Upper lobe of right lung (tissue), 1 donor: ENCODE results near the gene CNTNAP2. TPM values are rescaled to one million over a fixed set of nuclear protein-coding genes. Genes with fewer than 3 reads are reported as not detected.

Experiments
- ATAC-seq: fragments of 200-7000 bp; cut with Tn5 transposase; one replicate; pipeline ENCODE4 v1.9.1; 2020; ENCODE audit warnings: mild to moderate bottlenecking, moderate library complexity
- DNase-seq: peaks from one replicate; pipeline ENCODE4 v3.0.0-alpha.2; 2020
- H3K27ac ChIP-seq: fragments of 200-600 bp; one replicate; pipeline ENCODE4 v1.8.0; 2022
- H3K27me3 ChIP-seq: fragments of 200-600 bp; one replicate; pipeline ENCODE4 v1.8.0; 2022; ENCODE audit warnings: mild to moderate bottlenecking
- H3K36me3 ChIP-seq: fragments of 200-600 bp; one replicate; pipeline ENCODE4 v1.8.0; 2022
- H3K4me1 ChIP-seq: fragments of 200-600 bp; one replicate; pipeline ENCODE4 v1.8.0; 2022
- H3K4me3 ChIP-seq: fragments of 200-600 bp; one replicate; pipeline ENCODE4 v1.8.0; 2022; ENCODE audit warnings: mild to moderate bottlenecking
- H3K9me3 ChIP-seq: fragments of 200-600 bp; one replicate; pipeline ENCODE4 v1.8.0; 2022
- intact Hi-C: fragments of 100-400 bp; cut with DNase I; formaldehyde crosslinking; loops from one replicate; pipeline ENCODE4 v1.11.0; 2022
- total RNA-seq: library from RNA; stranded (reverse); fragmentation: NEBNext Ultra II Directional; extraction: Animal tissue kit (Norgen Biotek cat#: 25700); gene quantifications from one replicate; pipeline ENCODE4 v1.2.1, GENCODE V29; 2021
- TF ChIP-seq, protein P1 (sequence below): fragments of 200-600 bp; IDR thresholded peaks from one replicate; pipeline ENCODE4 v1.8.0; 2022; ENCODE audit warnings: antibody characterized with exemption
- donor health status: DM: no; HTN: yes; CAD: no; lungs with severe emphysema.

CNTNAP2 gene
- total RNA-seq, 1 donor from 2014 or later, result 0.41 TPM

DNA sequence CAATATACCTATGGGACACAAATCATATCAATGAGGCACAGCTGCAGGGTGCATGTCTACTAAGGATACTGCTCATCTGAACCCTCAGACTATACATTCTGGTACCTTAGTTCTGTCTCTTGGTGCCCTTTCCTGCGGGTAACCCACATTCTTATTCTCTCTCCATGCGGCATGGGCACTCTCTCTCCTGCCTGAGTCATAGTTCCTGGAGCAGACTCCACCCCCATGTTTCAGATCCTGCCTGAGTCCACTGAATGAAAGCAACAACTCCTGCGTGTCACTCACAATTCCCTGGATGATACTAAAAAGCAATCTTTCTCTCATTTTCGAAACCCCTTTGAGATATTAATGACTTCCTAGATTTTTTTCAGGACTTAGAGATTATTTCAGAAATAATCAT, 1820.8 kb downstream of the CNTNAP2 start:
- TF ChIP-seq, protein P1, sequence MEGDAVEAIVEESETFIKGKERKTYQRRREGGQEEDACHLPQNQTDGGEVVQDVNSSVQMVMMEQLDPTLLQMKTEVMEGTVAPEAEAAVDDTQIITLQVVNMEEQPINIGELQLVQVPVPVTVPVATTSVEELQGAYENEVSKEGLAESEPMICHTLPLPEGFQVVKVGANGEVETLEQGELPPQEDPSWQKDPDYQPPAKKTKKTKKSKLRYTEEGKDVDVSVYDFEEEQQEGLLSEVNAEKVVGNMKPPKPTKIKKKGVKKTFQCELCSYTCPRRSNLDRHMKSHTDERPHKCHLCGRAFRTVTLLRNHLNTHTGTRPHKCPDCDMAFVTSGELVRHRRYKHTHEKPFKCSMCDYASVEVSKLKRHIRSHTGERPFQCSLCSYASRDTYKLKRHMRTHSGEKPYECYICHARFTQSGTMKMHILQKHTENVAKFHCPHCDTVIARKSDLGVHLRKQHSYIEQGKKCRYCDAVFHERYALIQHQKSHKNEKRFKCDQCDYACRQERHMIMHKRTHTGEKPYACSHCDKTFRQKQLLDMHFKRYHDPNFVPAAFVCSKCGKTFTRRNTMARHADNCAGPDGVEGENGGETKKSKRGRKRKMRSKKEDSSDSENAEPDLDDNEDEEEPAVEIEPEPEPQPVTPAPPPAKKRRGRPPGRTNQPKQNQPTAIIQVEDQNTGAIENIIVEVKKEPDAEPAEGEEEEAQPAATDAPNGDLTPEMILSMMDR, result no peak
- no peaks in the 10 kb centered on the region for H3K27me3 ChIP-seq
- ATAC-seq (no peak), DNase-seq (no peak)
- no peaks in the 10 kb centered on the region for H3K36me3 ChIP-seq
- intact Hi-C loops, result no loop called here
- H3K4me1 ChIP-seq, result no peaks in the 10 kb centered on the region
- H3K27ac ChIP-seq, result no peak overlapping the region
- no peaks in the 10 kb centered on the region for H3K9me3 ChIP-seq
- no peak overlapping the region for H3K4me3 ChIP-seq

DNA sequence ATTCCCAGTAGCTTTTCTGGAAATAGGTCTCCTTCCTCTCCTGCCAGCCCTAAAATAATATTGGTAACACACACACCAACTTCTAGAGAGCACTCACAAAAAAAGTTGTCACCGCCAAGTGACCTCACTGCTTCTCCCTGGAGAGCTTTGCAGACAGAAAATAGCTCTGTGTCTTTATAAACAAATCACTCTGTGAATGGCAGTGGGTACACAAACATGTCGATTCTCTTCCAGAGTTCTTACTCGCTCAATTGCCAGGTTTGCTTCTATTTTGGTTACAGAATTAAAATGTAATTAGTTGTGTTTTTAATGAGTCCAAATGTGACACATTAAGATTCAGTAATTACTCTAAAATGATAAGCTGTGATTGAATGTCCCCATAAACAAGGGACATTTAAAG, 1824.8 kb downstream of the CNTNAP2 start:
- Histone ChIP-seq H3K9me3 (no peaks in the 10 kb centered on the region), H3K27me3 (no peaks in the 10 kb centered on the region), H3K36me3 (no peaks in the 10 kb centered on the region), H3K4me1 (no peaks in the 10 kb centered on the region), H3K4me3 (no peak overlapping the region), H3K27ac (no peak overlapping the region)
- TF ChIP-seq, protein P1, result no peak
- ATAC-seq (no peak), DNase-seq (no peak)
- intact Hi-C loops, result no loop called here

DNA sequence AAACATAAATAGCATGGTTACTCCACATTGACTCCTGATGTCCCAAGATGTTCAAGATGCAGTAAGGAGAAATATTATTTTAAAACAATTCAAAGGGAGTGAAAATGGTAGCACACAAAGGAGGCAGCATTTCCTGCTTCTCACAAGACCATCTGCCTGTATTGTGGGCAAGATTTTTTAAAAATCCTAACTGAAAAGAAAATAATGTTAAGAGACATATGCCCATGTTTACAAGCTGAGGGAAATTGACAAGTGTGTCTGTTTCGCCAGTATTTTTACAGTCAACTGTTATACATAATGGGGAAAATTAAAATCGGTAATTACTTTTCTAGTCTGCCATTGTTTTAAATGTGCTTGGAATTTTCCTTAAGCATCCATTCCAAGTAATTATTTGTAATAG, 1827.7 kb downstream of the CNTNAP2 start:
- TF ChIP-seq, protein P1, result no peak
- H3K27ac ChIP-seq, result no peak overlapping the region
- no peak for ATAC-seq
- H3K4me1 ChIP-seq, result no peaks in the 10 kb centered on the region
- no peak overlapping the region for H3K4me3 ChIP-seq
- no peaks in the 10 kb centered on the region for H3K9me3 ChIP-seq
- DNase-seq, result no peak
- no peaks in the 10 kb centered on the region for H3K27me3 ChIP-seq
- intact Hi-C loops, result no loop called here
- H3K36me3 ChIP-seq, result no peaks in the 10 kb centered on the region

DNA sequence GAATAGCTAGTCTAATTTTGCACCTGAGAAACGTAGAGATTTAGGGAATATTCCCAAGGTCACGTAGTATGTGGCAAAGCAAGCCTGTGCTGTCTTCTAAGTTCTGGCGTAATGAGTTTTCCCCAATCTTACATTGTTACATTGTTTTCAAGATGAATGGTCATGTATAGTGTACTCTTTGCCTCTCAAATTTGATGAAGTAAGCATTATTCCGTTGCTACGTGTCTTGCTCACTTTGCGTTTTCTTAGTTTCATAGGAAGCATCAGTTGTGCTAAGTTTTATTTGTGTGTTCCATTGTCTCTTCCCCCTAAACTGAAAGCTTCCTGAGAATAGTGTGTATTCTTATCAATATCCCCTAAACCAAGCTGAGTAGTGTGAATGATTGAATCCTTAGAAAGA, 1836.3 kb downstream of the CNTNAP2 start:
- intact Hi-C loops, result no loop called here
- TF ChIP-seq, protein P1, result no peak

DNA sequence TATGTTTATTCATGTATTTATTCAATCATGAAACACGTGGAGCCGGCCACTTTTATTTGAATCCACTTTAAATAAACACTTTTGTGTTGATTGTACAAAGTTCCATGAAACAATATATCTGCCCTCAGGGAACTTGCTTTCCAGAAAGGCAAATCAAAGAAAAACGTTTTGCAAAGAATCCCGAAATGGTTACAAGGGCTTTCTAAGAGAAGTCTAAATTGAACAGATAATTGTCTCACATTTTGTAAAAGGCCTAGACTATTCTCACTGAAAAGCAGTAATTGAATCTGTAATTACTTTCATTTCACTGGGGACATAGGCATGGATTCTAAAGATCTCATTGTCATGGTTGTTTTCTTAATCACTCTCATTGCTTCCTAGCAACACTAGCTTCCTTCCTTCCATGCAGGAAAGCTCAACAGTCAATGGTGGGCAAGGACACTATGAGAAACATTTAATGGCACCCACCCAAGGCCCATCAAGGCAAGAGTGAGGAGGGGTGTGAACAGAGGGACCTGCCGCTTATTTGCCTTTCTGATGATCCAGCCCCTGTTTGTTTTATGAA, 1851.5 kb downstream of the CNTNAP2 start:
- ATAC-seq (no peak), DNase-seq (no peak)
- H3K9me3 ChIP-seq, result no peaks in the 10 kb centered on the region
- no peaks in the 10 kb centered on the region for H3K36me3 ChIP-seq
- H3K4me1 ChIP-seq, result no peaks in the 10 kb centered on the region
- no peaks in the 10 kb centered on the region for H3K27me3 ChIP-seq
- intact Hi-C loops, result no loop called here
- TF ChIP-seq, protein P1, result no peak
- H3K27ac ChIP-seq, result no peak overlapping the region
- no peak overlapping the region for H3K4me3 ChIP-seq

More for the DNA sequence above, 1836.3 kb downstream of the CNTNAP2 start:
- H3K27ac ChIP-seq, result no peak overlapping the region
- no peaks in the 10 kb centered on the region for H3K4me1 ChIP-seq
- no peaks in the 10 kb centered on the region for H3K9me3 ChIP-seq
- ATAC-seq (no peak), DNase-seq (no peak)
- H3K4me3 ChIP-seq, result no peak overlapping the region
- no peaks in the 10 kb centered on the region for H3K36me3 ChIP-seq
- no peaks in the 10 kb centered on the region for H3K27me3 ChIP-seq

DNA sequence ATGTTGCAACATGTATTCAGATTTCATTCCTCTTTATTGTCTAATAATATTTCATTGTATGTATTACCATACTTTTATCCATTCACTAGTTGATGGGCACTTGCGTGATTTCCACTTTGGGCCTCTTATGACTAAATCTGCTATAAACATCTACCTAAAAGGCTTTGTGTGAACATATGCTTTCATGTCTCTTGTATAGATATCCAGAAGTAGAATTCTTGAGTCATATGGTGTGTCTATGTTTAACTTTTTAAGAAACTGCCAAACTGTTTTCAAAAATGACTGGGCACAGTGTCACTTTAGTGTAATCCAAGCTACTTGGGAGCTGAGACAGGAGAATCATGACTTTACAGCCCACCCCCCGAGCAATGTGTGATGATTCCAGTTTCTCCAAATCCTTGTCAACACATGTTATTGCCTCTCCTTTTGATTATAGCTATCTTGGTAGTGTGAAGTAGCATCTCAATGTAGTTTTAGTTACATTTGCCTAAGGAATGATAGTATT, 1855.1 kb downstream of the CNTNAP2 start:
- H3K9me3 ChIP-seq, result no peaks in the 10 kb centered on the region
- no peaks in the 10 kb centered on the region for H3K4me1 ChIP-seq
- intact Hi-C loops, result no loop called here
- DNase-seq (no peak), ATAC-seq (no peak)
- no peak overlapping the region for H3K27ac ChIP-seq
- no peaks in the 10 kb centered on the region for H3K27me3 ChIP-seq
- H3K36me3 ChIP-seq, result no peaks in the 10 kb centered on the region
- no peak overlapping the region for H3K4me3 ChIP-seq
- TF ChIP-seq, protein P1, result no peak
